ENCODE results near the gene ZFAND5.
A peak's percentile ranks its signal among the peaks of the same experiment; 100 is the strongest.

The ZFAND5 gene

GRCh38 chr9:72363236-72363635 lies 1.8 kb downstream of the ZFAND5 start:
- no peak for DNase-seq (ENCODE audit: low spot score)

GRCh38 chr9:72362680-72363139 lies 2.3 kb downstream of the ZFAND5 start:
- DNase-seq (ENCODE audit: low spot score), result peak; percentile 90

- peak; percentile 42 for DNase-seq (ENCODE audit: low spot score)
Measured at GRCh38 chr9:72362118-72362531, 2.9 kb downstream of the ZFAND5 start.

GRCh38 chr9:72361217-72361616 lies 3.8 kb downstream of the ZFAND5 start:
- no peak for DNase-seq (ENCODE audit: low spot score)

GRCh38 chr9:72360324-72360723 lies 4.7 kb downstream of the ZFAND5 start:
- no peak for DNase-seq (ENCODE audit: low spot score)

GRCh38 chr9:72356041-72356582 lies 8.9 kb downstream of the ZFAND5 start:
- no peak for DNase-seq (ENCODE audit: low spot score)

- no peak for DNase-seq (ENCODE audit: low spot score)
Measured at GRCh38 chr9:72355153-72355552, 9.9 kb downstream of the ZFAND5 start.

- no peak for DNase-seq (ENCODE audit: low spot score)
Measured at GRCh38 chr9:72354704-72355103, 10.3 kb downstream of the ZFAND5 start.

- DNase-seq (ENCODE audit: low spot score), result no peak
Measured at GRCh38 chr9:72353455-72354116, 11.4 kb downstream of the ZFAND5 start.

- no peak for DNase-seq (ENCODE audit: low spot score)
Measured at GRCh38 chr9:72352911-72353388, 12.1 kb downstream of the ZFAND5 start.

GRCh38 chr9:72351538-72352453 lies 13.2 kb downstream of the ZFAND5 start:
- peak; percentile 81 for DNase-seq (ENCODE audit: low spot score)

- DNase-seq (ENCODE audit: low spot score), result no peak
Measured at GRCh38 chr9:72349911-72350310, 15.1 kb downstream of the ZFAND5 start.

GRCh38 chr9:72349240-72349639 lies 15.8 kb downstream of the ZFAND5 start:
- no peak for DNase-seq (ENCODE audit: low spot score)

GRCh38 chr9:72346333-72346732 lies 18.7 kb downstream of the ZFAND5 start:
- DNase-seq (ENCODE audit: low spot score), result no peak

GRCh38 chr9:72338631-72339030 lies 26.4 kb downstream of the ZFAND5 start:
- DNase-seq (ENCODE audit: low spot score), result no peak

GRCh38 chr9:72337286-72337685 lies 27.7 kb downstream of the ZFAND5 start:
- no peak for DNase-seq (ENCODE audit: low spot score)

- no peak for DNase-seq (ENCODE audit: low spot score)
Measured at GRCh38 chr9:72334658-72335337, 30.2 kb downstream of the ZFAND5 start.

- DNase-seq (ENCODE audit: low spot score), result no peak
Measured at GRCh38 chr9:72333709-72334108, 31.3 kb downstream of the ZFAND5 start.

GRCh38 chr9:72333197-72333596 lies 31.8 kb downstream of the ZFAND5 start:
- no peak for DNase-seq (ENCODE audit: low spot score)

- no peak for DNase-seq (ENCODE audit: low spot score)
Measured at GRCh38 chr9:72332351-72332750, 32.7 kb downstream of the ZFAND5 start.

- no peak for DNase-seq (ENCODE audit: low spot score)
Measured at GRCh38 chr9:72327631-72328030, 37.4 kb downstream of the ZFAND5 start.

- DNase-seq (ENCODE audit: low spot score), result no peak
Measured at GRCh38 chr9:72326641-72327040, 38.4 kb downstream of the ZFAND5 start.

Data from RKO (cell line).